Right lobe of liver (tissue), 6 donors: ENCODE data around the gene HTRA3. TPM values are rescaled to one million over a fixed set of nuclear protein-coding genes. Genes with fewer than 3 reads are reported as not detected.

Source experiments
- ATAC-seq, 4 donors: fragments of 200-7000 bp; cut with Tn5 transposase; one replicate each; pipeline ENCODE4 v1.9.1; 2020; ENCODE audit warnings: mild to moderate bottlenecking in 4 of 4, moderate library complexity in 4 of 4
- DNase-seq, 3 donors: peaks; one replicate each; pipeline ENCODE4 v3.0.0-alpha.2; 2020
- H3K27ac ChIP-seq, 3 donors: fragments of 200-600 bp; one replicate each; pipeline ENCODE4 v1.8.0; 2022
- H3K27me3 ChIP-seq, 2 donors: fragments of 200-600 bp; one replicate each; pipeline ENCODE4 v1.8.0; 2022
- H3K36me3 ChIP-seq, 4 donors: fragments of 200-600 bp; sonication (generic) in 1 of 4; one replicate each; pipeline versions ENCODE4 v1.5.1 to v1.8.0; 2017 to 2022; ENCODE audit warnings: control low read depth in 1 of 4
- H3K4me1 ChIP-seq, 4 donors: fragments of 200-600 bp; sonication (generic) in 1 of 4; one replicate each; pipeline versions ENCODE4 v1.5.1 to v1.8.0; 2017 to 2022; ENCODE audit warnings: control low read depth in 1 of 4
- H3K4me3 ChIP-seq, 3 donors: fragments of 200-600 bp; one replicate each; pipeline ENCODE4 v1.8.0; 2022
- H3K9me3 ChIP-seq, 4 donors: fragments of 200-600 bp; sonication (generic) in 1 of 4; one replicate each; pipeline versions ENCODE4 v1.5.1 to v1.8.0; 2017 to 2022; ENCODE audit warnings: control low read depth in 1 of 4
- CTCF ChIP-seq, 4 donors: fragments of 200-600 bp in 3 of 4; fragments of 450-650 bp in 1 of 4; IDR thresholded peaks; one replicate each; pipeline versions ENCODE4 v1.5.1 to v1.8.0; 2016 to 2022; ENCODE audit warnings: antibody characterized with exemption in 4 of 4, mild to moderate bottlenecking in 2 of 4
- POLR2A ChIP-seq: fragments of 450-650 bp; IDR thresholded peaks from one replicate; pipeline ENCODE4 v1.6.1; 2017; ENCODE audit warnings: antibody characterized with exemption, mild to moderate bottlenecking
- WGBS: methylation state at CpG from one replicate; pipeline ENCODE4 v1.1.6; 2018; ENCODE audit warnings: low coverage, low lambda C conversion rate; ENCODE audit not compliant: insufficient coverage; ENCODE audit errors: missing lambda C conversion rate; 5-methylcytosine and 5-hydroxymethylcytosine counted together
- intact Hi-C, 2 donors: fragments of 100-400 bp; cut with DNase I; formaldehyde crosslinking; loops; one replicate each; pipeline versions ENCODE4 v1.11.2 to v1.14.1; 2022
- total RNA-seq, 6 experiments: library from RNA; depleted of rRNA in 2 of 6; stranded (reverse); fragments of >200 nt in 2 of 6; fragmentation: NEBNext Ultra II Directional in 3 of 6; extraction: Animal tissue kit (Norgen Biotek cat#: 25700) in 3 of 6; gene quantifications; one replicate each; pipeline versions ENCODE4 v1.1.0 to v1.2.4, GENCODE V29; 2016 to 2023
- donor health status: DM: no; HTN: yes; CAD: no.
- donor health status: DM: no; HTN: no; CAD: no.
- donor health status: DM: no; HTN: no; CAD: no.
- donor health status: DM: no; HTN: yes; CAD: no.
- donor health status: DM: no; HTN: yes; CAD: no.

Gene HTRA3
- total RNA-seq, 6 experiments from 2014 or later = 0.32 to 1.6 (median 1.0) TPM

DNA sequence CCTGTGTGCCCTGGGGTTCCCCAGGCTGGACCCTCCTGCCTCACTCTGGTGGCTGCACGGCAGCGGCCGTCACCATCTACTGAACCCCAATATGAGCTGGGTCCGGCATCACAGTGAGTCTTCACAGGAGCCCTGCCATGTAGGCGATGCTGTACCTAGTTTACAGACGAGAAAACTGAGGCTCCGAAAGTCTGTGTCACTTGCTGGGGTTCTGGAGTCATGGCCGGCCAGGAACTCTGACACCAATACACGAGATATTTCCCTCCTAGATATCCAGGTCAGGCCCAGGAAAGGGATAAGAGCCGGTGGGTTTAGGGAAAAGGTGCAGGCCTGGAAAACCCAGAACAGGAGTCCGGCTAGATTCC lies 74.4 kb downstream of the HTRA3 start:
- 76% methylated on average over 4 of the region's 11 CpGs for WGBS
- Histone ChIP-seq H3K36me3 (no peaks in the 10 kb centered on the region), H3K27ac (no peak overlapping the region), H3K9me3 (no peaks in the 10 kb centered on the region), H3K4me3 (no peak overlapping the region), H3K27me3 (no peaks in the 10 kb centered on the region), H3K4me1 (no peaks in the 10 kb centered on the region)
- DNase-seq (no peak), ATAC-seq (no peak)
- TF ChIP-seq POLR2A = no peak
- TF ChIP-seq CTCF (IDR thresholded peaks at IDR 0.05) = no peak
- intact Hi-C loops = no loop called here

DNA sequence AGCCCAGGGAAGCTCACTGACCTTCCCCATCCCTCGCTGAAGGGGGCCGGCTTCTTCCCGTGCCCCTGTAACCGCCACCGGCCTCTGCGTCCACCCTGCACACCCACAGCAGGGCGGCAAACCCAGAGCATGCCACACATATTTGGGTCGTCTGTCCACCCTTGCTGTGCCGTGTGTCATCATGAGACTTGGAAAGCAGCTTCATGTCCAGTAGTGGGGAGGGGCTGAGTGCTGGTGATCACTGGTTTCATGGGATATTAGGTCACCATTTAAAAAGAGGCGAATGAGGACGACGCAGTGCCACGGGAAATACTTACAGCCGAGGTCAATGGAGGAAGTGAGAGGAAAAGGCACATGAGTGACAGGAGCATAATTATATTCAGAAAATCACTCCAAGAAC lies 74.8 kb downstream of the HTRA3 start:
- H3K27me3 ChIP-seq = no peaks in the 10 kb centered on the region
- ATAC-seq (no peak), DNase-seq (no peak)
- no peak for TF ChIP-seq CTCF (IDR thresholded peaks at IDR 0.05)
- TF ChIP-seq POLR2A = no peak
- no peaks in the 10 kb centered on the region for H3K4me1 ChIP-seq
- WGBS = 49% methylated on average over 7 of the region's 14 CpGs
- H3K36me3 ChIP-seq = no peaks in the 10 kb centered on the region
- no peak overlapping the region for H3K4me3 ChIP-seq
- H3K9me3 ChIP-seq = no peaks in the 10 kb centered on the region
- intact Hi-C loops = no loop called here
- no peak overlapping the region for H3K27ac ChIP-seq

DNA sequence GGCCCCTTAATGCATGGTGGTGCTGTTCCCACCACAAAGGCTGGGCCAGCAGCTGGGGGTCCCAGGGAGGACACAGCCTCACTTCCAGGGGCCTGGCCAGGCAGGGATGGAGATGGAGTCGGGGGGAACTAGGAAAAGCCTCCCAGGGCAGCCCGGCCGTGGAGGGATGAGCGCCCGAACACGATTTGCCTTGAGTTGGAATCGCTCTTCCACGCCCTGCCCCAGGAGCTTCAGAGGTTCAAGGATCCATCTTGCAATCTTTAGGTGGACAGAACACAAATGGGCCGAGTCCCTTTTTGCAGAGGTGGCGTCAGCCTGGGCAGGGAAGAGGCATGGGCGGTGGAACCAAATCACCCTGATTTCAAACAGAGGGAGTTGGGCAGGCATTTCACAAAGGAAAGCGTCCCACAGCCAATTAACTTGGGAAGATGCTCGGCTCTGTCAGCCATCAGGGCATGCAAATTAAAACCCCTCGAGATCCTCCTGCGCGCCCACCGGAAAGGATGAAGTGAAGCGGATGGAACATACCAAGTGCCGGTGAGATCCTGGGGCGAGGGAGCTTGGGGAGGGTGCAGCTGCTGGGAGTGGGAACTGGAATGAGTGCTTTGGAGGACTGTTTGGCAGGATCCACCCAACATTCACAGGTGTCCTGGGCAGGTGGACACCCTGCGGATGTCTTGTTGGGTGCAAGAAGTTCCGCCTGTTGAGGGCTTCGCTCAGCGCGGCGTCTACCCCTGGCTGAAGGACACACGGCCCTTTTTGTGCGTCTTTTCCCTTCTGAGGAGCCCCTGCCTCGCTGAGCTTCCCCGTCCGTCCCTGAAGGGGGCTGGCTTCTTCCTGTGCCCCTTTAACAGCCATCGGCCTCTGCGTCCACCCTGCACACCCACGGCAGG lies 75.7 kb downstream of the HTRA3 start:
- Histone ChIP-seq H3K27me3 (no peaks in the 10 kb centered on the region), H3K4me1 (no peaks in the 10 kb centered on the region), H3K36me3 (no peaks in the 10 kb centered on the region), H3K27ac (no peak overlapping the region), H3K9me3 (no peaks in the 10 kb centered on the region), H3K4me3 (no peak overlapping the region)
- intact Hi-C loops = no loop called here
- ATAC-seq (no peak), DNase-seq (no peak)
- WGBS = 83% methylated on average over 9 of the region's 34 CpGs
- no peak for TF ChIP-seq CTCF (IDR thresholded peaks at IDR 0.05)
- TF ChIP-seq POLR2A = no peak

DNA sequence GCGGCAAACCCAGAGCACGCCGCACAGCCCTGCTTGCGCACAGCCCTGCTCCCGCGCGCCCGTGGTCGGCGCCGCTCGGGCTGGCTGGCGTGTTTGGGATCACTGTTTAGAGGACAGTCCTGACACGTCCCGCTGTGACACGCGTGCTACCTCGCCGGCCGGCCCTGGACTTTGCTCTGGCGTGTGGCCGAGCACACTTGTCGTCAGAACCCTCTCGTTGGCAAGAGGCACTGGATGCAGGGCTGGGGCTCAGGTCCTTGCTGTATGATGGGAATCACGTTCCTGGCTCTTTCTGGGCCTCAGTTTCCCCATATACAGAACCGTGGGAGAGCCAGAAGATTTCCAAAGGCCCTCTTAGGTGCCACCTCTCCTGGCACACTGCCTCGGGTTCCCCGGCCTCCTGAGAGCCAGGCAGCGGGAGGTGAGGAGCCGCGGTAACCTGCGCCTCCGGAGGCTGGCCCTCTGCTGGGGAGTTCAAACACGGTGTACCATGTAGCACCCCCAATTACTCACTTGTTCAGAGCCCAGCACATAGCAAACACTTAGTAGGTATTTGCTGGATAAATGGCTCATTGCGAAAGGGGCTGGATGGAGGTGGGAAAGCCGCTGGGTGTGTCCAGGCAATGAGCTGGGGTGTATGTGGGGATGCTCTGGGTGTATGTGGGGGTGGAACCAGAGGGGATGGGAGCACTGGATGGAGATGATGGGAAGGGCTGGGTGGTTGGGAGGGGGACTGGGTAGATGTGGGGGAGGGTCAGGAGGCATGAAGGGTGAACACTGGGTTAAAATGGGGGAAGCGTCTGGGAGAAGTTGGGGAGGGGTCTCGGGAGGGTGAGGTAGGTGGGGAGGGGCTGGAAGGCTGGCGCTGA lies 76.6 kb downstream of the HTRA3 start:
- H3K27me3 ChIP-seq = no peaks in the 10 kb centered on the region
- peak in 1 of 3 donors; percentile 62 for DNase-seq
- intact Hi-C loops = no loop called here
- WGBS = 70% methylated on average over 6 of the region's 39 CpGs
- H3K4me1 ChIP-seq = no peaks in the 10 kb centered on the region
- H3K9me3 ChIP-seq = no peaks in the 10 kb centered on the region
- TF ChIP-seq CTCF (IDR thresholded peaks at IDR 0.05) (no peak), POLR2A (no peak)
- H3K27ac ChIP-seq = no peak overlapping the region
- H3K4me3 ChIP-seq = no peak overlapping the region
- peak in 1 of 4 donors; percentile 61 for ATAC-seq
- no peaks in the 10 kb centered on the region for H3K36me3 ChIP-seq
